Measurements from ENCODE around the gene NAALADL2. TPM values are rescaled to one million over a fixed set of nuclear protein-coding genes. Genes with fewer than 3 reads are reported as not detected.

Gene NAALADL2
- total RNA-seq, 1 experiment from 2014 or later, result 1.6 TPM

GRCh38 chr3:175484666-175485065 lies 625.5 kb downstream of the NAALADL2 start:
- no peak overlapping the region for H2BK12ac ChIP-seq (ENCODE audit: insufficient read length, low read depth, low read length)
- no peak overlapping the region for H3K27ac ChIP-seq (ENCODE audit: insufficient read length, low read depth, low read length)
- TF ChIP-seq CTCF (conservative IDR thresholded peaks at IDR 0.05), result no peak
- H3K4me1 ChIP-seq (ENCODE audit: insufficient read depth, low read length), result no peaks in the 10 kb centered on the region
- H3K36me3 Mint-ChIP-seq (ENCODE audit: insufficient read depth in 1 of 3, low read depth in 3 of 3), result no peaks in the 10 kb centered on the region
- H3K79me1 ChIP-seq (ENCODE audit: insufficient read depth, low read depth, low read length, poor library complexity, severe bottlenecking), result no peaks in the 10 kb centered on the region
- H3K27me3 Mint-ChIP-seq (ENCODE audit: low read depth), result no peaks in the 10 kb centered on the region
- H3K4me2 ChIP-seq (ENCODE audit: insufficient read depth, insufficient read length, low read length), result no peak overlapping the region
- H3K27ac Mint-ChIP-seq, result no peak overlapping the region
- no peak overlapping the region for H2AK5ac ChIP-seq (ENCODE audit: insufficient read length, low read length)
- no peak overlapping the region for H3T11ph ChIP-seq (ENCODE audit: low read length)
- no peak overlapping the region for H3K4ac ChIP-seq (ENCODE audit: low read depth, low read length)
- no peak overlapping the region for H3K9ac ChIP-seq (ENCODE audit: extremely low read depth, insufficient read length, low read length)
- H3K23ac ChIP-seq (ENCODE audit: insufficient read length, low read depth, low read length), result no peak overlapping the region
- H3K27me3 ChIP-seq (ENCODE audit: insufficient read depth, low read length), result no peaks in the 10 kb centered on the region
- no CpG with 5 or more reads among the region's 2 CpGs for WGBS (ENCODE audit: extremely low coverage, insufficient read length, low lambda C conversion rate)
- no peak overlapping the region for H4K8ac ChIP-seq (replicated peaks; ENCODE audit: insufficient read length, low read depth, low read length)
- no peaks in the 10 kb centered on the region for H3K23me2 ChIP-seq (ENCODE audit: insufficient read length, low read depth, low read length, poor library complexity, severe bottlenecking)
- DNase-seq, result no peak
- H2BK5ac ChIP-seq (ENCODE audit: insufficient read length, low read length), result no peak overlapping the region
- H2BK20ac ChIP-seq (ENCODE audit: low read depth, low read length, poor library complexity, severe bottlenecking), result no peak overlapping the region
- H4K5ac ChIP-seq (ENCODE audit: insufficient read length, low read depth, low read length), result no peak overlapping the region
- no peaks in the 10 kb centered on the region for H4K20me1 ChIP-seq (ENCODE audit: control insufficient read depth, insufficient read depth, insufficient read length)
- H2BK120ac ChIP-seq (ENCODE audit: low read depth, low read length, poor library complexity, severe bottlenecking), result no peak overlapping the region
- no peak overlapping the region for H3K56ac ChIP-seq (ENCODE audit: insufficient read length, low read depth, low read length)
- no peaks in the 10 kb centered on the region for H3K9me3 ChIP-seq (ENCODE audit: control insufficient read depth, low read depth, low read length)
- no peak overlapping the region for H3K18ac ChIP-seq (ENCODE audit: insufficient read length, low read depth, low read length)
- no peak overlapping the region for H2AFZ ChIP-seq (ENCODE audit: low read length)
- H2BK15ac ChIP-seq (ENCODE audit: low read depth, low read length), result no peak overlapping the region
- H3K79me2 ChIP-seq (ENCODE audit: insufficient read depth, low read length), result no peaks in the 10 kb centered on the region
- H3K4me1 Mint-ChIP-seq, result no peaks in the 10 kb centered on the region
- no peaks in the 10 kb centered on the region for H3K9me3 Mint-ChIP-seq
- no peak overlapping the region for H3K4me3 Mint-ChIP-seq
- no peak overlapping the region for H3K14ac ChIP-seq (ENCODE audit: insufficient read depth, low read length)
- no peak overlapping the region for H4K91ac ChIP-seq (ENCODE audit: insufficient read length, low read depth, low read length)

Measured in H9 (cell line).